HepG2 (cell line): Measurements from ENCODE around the gene MCRIP2. TPM values are rescaled to one million over a fixed set of nuclear protein-coding genes. Genes with fewer than 3 reads are reported as not detected.

Source experiments
- AGO2 ChIP-seq: fragments of 200-400 bp; formaldehyde crosslinking; optimal IDR thresholded peaks from 2 replicates; pipeline ENCODE3; 2017; ENCODE audit warnings: mild to moderate bottlenecking, low read depth, low read length, moderate library complexity
- ATF7 ChIP-seq, 2 experiments: fragments of 450-650 bp in 1 of 2; sonication (generic) in 1 of 2; formaldehyde crosslinking in 1 of 2; IDR thresholded peaks; 2 replicates each; pipeline versions ENCODE4 v1.4.0 to v1.6.1; 2016 to 2020; ENCODE audit warnings: antibody characterized with exemption in 1 of 2, mild to moderate bottlenecking in 1 of 2, missing genetic modification reagents in 1 of 2
- CCDC6 ChIP-seq: sonication (generic); formaldehyde crosslinking; IDR thresholded peaks from 2 replicates; pipeline ENCODE4 v1.8.1; 2022; ENCODE audit warnings: mild to moderate bottlenecking, missing genetic modification reagents, moderate library complexity
- CREB1 ChIP-seq, 2 experiments: fragments of 450-650 bp in 1 of 2; IDR thresholded peaks; 2 replicates each; pipeline ENCODE4 v1.6.1; 2016 to 2017; ENCODE audit warnings: control low read depth in 1 of 2, mild to moderate bottlenecking in 1 of 2, missing compliant biosample characterization in 1 of 2, missing genetic modification characterization in 1 of 2
- FOXK1 ChIP-seq: sonication (generic); formaldehyde crosslinking; IDR thresholded peaks from 2 replicates; pipeline ENCODE4 v1.4.0; 2020; ENCODE audit warnings: low read depth, missing genetic modification reagents, borderline replicate concordance
- GATAD1 ChIP-seq: IDR thresholded peaks from 2 replicates; pipeline ENCODE4 v1.6.1; 2016; ENCODE audit warnings: missing genetic modification reagents, missing compliant biosample characterization
- KLF9 ChIP-seq: IDR thresholded peaks from 2 replicates; pipeline ENCODE4 v1.6.1; 2016; ENCODE audit warnings: low read depth
- NCOA5 ChIP-seq: sonication (generic); formaldehyde crosslinking; IDR thresholded peaks from 2 replicates; pipeline ENCODE4 v1.4.0; 2020; ENCODE audit warnings: missing genetic modification reagents
- PAWR ChIP-seq: sonication (generic); formaldehyde crosslinking; IDR thresholded peaks from 2 replicates; pipeline ENCODE4 v1.4.0; 2020; ENCODE audit warnings: missing genetic modification reagents, mild to moderate bottlenecking, borderline replicate concordance
- PPARG ChIP-seq: conservative IDR thresholded peaks from 2 replicates; pipeline ENCODE4 v1.6.1; 2016; ENCODE audit warnings: missing biosample characterization, missing genetic modification reagents
- SIX4 ChIP-seq: sonication (generic); formaldehyde crosslinking; IDR thresholded peaks from 2 replicates; pipeline ENCODE4 v1.4.0; 2020; ENCODE audit warnings: missing genetic modification reagents
- ZBTB7B ChIP-seq: sonication (generic); formaldehyde crosslinking; IDR thresholded peaks from 2 replicates; pipeline ENCODE4 v1.4.0; 2020; ENCODE audit warnings: missing genetic modification reagents
- ZMYM3 ChIP-seq: sonication (generic); formaldehyde crosslinking; IDR thresholded peaks from 2 replicates; pipeline ENCODE4 v1.5.1; 2020; ENCODE audit warnings: mild to moderate bottlenecking, missing genetic modification reagents
- ZNF383 ChIP-seq: sonication (generic); formaldehyde crosslinking; IDR thresholded peaks from 2 replicates; pipeline ENCODE4 v1.4.0; 2020; ENCODE audit warnings: missing genetic modification reagents, mild to moderate bottlenecking, borderline replicate concordance
- ZNF704 ChIP-seq: sonication (generic); formaldehyde crosslinking; IDR thresholded peaks from 2 replicates; pipeline ENCODE4 v1.8.1; 2023; ENCODE audit warnings: mild to moderate bottlenecking, inconsistent platforms, moderate library complexity, missing genetic modification reagents, borderline replicate concordance
- ZSCAN12 ChIP-seq: sonication (generic); formaldehyde crosslinking; IDR thresholded peaks from 2 replicates; pipeline ENCODE4 v1.9.0; 2021; ENCODE audit warnings: mild to moderate bottlenecking, missing genetic modification reagents
- polyA plus RNA-seq, 8 experiments: library from polyadenylated mRNA; depleted of rRNA in 3 of 8; stranded (reverse) in 7 of 8; unstranded in 1 of 8; fragments of >200 nt; fragmentation: Illumina TruSeq in 4 of 8; extraction: Trizol in 4 of 8; gene quantifications; 2 replicates each; pipeline versions ENCODE4 v1.2.1 to v1.2.3, GENCODE V29; 2011 to 2016; ENCODE audit warnings: low read depth in 4 of 8, missing spikeins in 1 of 8, mixed read lengths in 1 of 8; ENCODE audit not compliant: insufficient read depth in 1 of 8
- total RNA-seq, 5 experiments: library from RNA; depleted of rRNA; stranded (reverse); fragments of >200 nt; fragmentation: Illumina TruSeq; extraction: Trizol; gene quantifications; 2 replicates each; pipeline ENCODE4 v1.2.3, GENCODE V29; 2016; ENCODE audit warnings: low read depth in 1 of 5
- TF ChIP-seq, protein P1 (sequence below): sonication (generic); formaldehyde crosslinking; IDR thresholded peaks from 2 replicates; pipeline ENCODE4 v1.4.0; 2020; ENCODE audit warnings: missing genetic modification reagents, low read depth, mild to moderate bottlenecking, borderline replicate concordance
- TF ChIP-seq, protein P2 (sequence below), 2 experiments: sonication (generic) in 1 of 2; formaldehyde crosslinking in 1 of 2; IDR thresholded peaks; 2 replicates each; pipeline versions ENCODE4 v1.4.0 to v1.6.1; 2016 to 2020; ENCODE audit warnings: borderline replicate concordance in 1 of 2, low read depth in 1 of 2, mild to moderate bottlenecking in 1 of 2, missing genetic modification reagents in 1 of 2
- TF ChIP-seq, protein P3 (sequence below): IDR thresholded peaks from 2 replicates; pipeline ENCODE4 v1.6.1; 2016

Gene MCRIP2
- total and polyA plus RNA-seq, 2 of the 13 experiments (the other 11 are each of a cell fraction or from before 2014, with no cell fraction given): 39.6 to 76.7 TPM

DNA sequence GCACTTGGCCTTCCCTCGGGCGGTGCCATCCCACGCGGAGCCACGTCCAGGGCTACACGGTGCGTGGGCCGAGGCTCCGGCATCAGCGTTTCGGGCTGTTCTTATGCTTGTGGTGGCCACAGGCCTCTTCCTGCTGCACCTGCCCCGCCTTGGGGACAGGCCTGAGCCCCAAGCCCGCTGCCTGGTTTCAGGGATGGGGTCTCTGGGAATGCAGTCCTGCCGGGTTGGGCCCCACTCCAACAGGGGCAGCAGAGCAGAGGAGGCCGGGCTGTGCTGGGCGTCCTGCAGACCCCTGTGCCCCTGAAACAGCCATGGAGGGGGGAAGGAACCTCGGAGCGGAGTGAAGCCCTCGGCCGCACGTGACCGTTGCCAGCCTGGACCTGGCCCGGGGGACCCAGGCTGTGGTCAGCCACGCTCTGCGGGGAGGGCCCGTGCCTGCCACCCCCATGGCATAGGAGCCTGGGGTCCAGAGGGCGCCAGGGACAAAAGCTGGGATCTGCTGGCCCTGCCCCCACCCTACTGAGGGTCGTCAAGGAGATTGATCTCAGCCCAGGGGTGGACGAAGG is 11.3 kb upstream of the MCRIP2 start (continued):
- TF ChIP-seq, protein P1, sequence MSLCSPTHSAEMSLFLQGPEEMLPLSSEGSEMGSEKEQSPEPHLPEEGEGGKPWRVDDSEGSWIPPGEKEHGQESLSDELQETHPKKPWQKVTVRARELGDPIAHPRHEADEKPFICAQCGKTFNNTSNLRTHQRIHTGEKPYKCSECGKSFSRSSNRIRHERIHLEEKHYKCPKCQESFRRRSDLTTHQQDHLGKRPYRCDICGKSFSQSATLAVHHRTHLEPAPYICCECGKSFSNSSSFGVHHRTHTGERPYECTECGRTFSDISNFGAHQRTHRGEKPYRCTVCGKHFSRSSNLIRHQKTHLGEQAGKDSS: no peak
- no peak for TF ChIP-seq ZSCAN12 (CRISPR knock-in tag)
- peak; percentile 64; the same call in 1 of the 2 replicates for TF ChIP-seq ZNF383 (CRISPR knock-in tag)
- no peak; the same call in 1 of the 2 replicates for TF ChIP-seq FOXK1 (CRISPR knock-in tag)
- TF ChIP-seq NCOA5: 0 out of 2 replicates have a peak, but pooled peaks have one; percentile 50
- peak; percentile 78 for TF ChIP-seq AGO2
- TF ChIP-seq SIX4 (CRISPR knock-in tag): peak; percentile 97
- no peak for TF ChIP-seq KLF9 (CRISPR knock-in tag)
- TF ChIP-seq ZBTB7B (CRISPR knock-in tag): 0 out of 2 replicates have a peak, but pooled peaks have one; percentile 55
- TF ChIP-seq, protein P2, sequence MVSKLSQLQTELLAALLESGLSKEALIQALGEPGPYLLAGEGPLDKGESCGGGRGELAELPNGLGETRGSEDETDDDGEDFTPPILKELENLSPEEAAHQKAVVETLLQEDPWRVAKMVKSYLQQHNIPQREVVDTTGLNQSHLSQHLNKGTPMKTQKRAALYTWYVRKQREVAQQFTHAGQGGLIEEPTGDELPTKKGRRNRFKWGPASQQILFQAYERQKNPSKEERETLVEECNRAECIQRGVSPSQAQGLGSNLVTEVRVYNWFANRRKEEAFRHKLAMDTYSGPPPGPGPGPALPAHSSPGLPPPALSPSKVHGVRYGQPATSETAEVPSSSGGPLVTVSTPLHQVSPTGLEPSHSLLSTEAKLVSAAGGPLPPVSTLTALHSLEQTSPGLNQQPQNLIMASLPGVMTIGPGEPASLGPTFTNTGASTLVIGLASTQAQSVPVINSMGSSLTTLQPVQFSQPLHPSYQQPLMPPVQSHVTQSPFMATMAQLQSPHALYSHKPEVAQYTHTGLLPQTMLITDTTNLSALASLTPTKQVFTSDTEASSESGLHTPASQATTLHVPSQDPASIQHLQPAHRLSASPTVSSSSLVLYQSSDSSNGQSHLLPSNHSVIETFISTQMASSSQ (IDR thresholded peaks at IDR 0.05; ENCODE audit: low read depth): no peak
- TF ChIP-seq, protein P2 (CRISPR knock-in tag; IDR thresholded peaks at IDR 0.05; ENCODE audit: borderline replicate concordance): 0 out of 2 replicates have a peak, but pooled peaks have one; percentile 29
- peak; percentile 68; the same call in 1 of the 2 replicates for TF ChIP-seq ZNF704 (CRISPR knock-in tag)
- TF ChIP-seq ATF7 (IDR thresholded peaks at IDR 0.05): no peak
- peak; percentile 21; the same call in 1 of the 2 replicates for TF ChIP-seq ATF7 (CRISPR knock-in tag; IDR thresholded peaks at IDR 0.05)
- TF ChIP-seq CREB1 (IDR thresholded peaks at IDR 0.05): no peak
- no peak for TF ChIP-seq CREB1 (CRISPR knock-in tag; IDR thresholded peaks at IDR 0.05)
- TF ChIP-seq ZMYM3 (CRISPR knock-in tag): no peak
- TF ChIP-seq GATAD1: no peak
- TF ChIP-seq, protein P3, sequence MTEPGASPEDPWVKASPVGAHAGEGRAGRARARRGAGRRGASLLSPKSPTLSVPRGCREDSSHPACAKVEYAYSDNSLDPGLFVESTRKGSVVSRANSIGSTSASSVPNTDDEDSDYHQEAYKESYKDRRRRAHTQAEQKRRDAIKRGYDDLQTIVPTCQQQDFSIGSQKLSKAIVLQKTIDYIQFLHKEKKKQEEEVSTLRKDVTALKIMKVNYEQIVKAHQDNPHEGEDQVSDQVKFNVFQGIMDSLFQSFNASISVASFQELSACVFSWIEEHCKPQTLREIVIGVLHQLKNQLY (CRISPR knock-in tag): 0 out of 2 replicates have a peak, but pooled peaks have one; percentile 18
- TF ChIP-seq PAWR (CRISPR knock-in tag): 0 out of 2 replicates have a peak, but pooled peaks have one; percentile 80
- TF ChIP-seq PPARG (CRISPR knock-in tag): 0 out of 2 replicates have a peak, but pooled peaks have one; percentile 2
- TF ChIP-seq CCDC6 (CRISPR knock-in tag): 0 out of 2 replicates have a peak, but pooled peaks have one; percentile 43
